NCI-H446 treated with DMSO at 0.1 percent for 48 hours (cell line): ENCODE results near the gene FOSL1.

ENCODE experiments used
- DNase-seq: peaks from one replicate; lab custom pipeline; 2025; lab: John Stamatoyannopoulos, UW

Gene FOSL1

DNA sequence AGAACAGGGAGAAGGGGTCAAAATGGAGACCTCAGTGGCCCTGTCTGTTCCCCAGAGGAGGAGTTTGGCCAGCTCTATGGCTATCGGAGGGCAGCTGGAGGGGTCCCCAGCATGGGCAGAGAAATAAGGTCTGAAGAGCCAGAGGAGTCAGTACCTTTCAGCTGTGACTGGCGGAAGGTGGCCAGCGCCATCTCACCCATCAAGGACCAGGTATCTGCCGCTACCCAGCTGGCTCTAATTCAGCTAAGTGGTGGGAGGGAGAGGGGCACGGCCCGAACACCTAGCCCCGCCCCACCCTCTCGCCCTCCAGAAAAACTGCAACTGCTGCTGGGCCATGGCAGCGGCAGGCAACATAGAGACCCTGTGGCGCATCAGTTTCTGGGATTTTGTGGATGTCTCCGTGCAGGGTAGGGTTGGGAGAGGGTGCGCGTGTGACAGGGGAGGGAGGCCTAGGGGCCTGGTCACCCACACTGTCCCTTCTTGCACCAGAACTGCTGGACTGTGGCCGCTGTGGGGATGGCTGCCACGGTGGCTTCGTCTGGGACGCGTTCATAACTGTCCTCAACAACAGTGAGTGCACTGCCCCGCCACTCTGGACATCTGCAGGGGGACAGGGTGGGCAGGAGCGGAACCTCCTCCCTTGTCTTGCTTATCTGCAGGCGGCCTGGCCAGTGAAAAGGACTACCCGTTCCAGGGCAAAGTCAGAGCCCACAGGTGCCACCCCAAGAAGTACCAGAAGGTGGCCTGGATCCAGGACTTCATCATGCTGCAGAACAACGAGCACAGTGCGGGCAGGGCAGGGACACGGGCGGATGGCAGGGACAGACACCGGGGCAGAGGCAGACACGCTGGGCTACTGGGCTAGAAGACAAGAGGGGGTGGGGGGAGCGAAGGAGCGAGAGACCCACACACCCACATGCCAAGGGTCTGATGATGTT is 17.8 kb downstream of the FOSL1 start:
- DNase-seq: no peak

DNA sequence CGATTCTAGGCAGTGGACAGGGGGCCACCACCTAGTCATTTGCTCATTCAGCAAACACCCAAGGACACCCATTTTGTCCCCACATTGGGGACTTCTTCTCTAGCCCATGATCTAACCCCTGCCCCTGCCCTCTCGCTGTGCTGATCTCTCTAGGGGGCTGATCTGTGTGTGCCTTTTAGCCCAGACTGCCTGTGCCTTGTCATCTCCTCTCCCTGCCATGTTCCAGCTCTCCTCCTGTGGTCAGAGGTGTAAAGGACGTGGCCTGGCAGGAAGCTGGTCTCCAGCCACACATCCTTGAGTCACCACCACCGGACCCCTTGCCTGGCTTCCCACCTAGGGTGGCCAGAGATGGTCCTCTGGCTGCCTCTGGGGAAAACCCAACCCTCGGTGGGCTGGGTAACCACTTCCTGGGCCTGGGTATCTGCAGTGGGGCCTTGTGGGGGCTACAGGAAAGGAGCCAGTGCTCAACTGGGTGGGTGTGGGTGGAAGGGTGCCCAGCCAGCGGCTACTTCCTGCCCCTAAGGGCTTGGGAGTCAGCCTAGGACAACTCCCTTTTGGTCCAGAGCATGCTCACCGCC is 19.3 kb downstream of the FOSL1 start:
- DNase-seq: no peak

DNA sequence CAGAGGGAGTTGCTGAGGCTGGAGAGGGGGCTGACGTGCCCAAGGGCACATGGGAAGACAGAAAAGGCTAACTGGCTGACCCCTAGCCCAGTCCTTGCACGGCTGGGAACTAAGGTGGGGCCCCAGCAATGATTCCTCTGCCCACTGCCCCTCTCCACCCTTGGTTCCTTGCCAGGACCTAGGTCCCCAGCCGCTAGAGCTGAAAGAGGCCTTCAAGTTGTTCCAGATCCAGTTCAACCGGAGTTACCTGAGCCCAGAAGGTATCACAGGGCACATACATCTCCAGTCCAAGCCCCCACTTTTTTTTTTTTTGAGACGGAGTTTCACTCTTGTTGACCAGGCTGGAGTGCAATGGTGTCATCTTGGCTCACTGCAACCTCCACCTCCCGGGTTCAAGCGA is 20.2 kb downstream of the FOSL1 start:
- no peak for DNase-seq

- no peak for DNase-seq
These were observed 20.6 kb downstream of the FOSL1 start, which contains the start of gene CTSW for GRCh38 chr11:65879617-65880016. TSS of gene CTSW (plus strand) at chr11:65879837. CDS start at chr11:65879855, 18 bp downstream.

DNA sequence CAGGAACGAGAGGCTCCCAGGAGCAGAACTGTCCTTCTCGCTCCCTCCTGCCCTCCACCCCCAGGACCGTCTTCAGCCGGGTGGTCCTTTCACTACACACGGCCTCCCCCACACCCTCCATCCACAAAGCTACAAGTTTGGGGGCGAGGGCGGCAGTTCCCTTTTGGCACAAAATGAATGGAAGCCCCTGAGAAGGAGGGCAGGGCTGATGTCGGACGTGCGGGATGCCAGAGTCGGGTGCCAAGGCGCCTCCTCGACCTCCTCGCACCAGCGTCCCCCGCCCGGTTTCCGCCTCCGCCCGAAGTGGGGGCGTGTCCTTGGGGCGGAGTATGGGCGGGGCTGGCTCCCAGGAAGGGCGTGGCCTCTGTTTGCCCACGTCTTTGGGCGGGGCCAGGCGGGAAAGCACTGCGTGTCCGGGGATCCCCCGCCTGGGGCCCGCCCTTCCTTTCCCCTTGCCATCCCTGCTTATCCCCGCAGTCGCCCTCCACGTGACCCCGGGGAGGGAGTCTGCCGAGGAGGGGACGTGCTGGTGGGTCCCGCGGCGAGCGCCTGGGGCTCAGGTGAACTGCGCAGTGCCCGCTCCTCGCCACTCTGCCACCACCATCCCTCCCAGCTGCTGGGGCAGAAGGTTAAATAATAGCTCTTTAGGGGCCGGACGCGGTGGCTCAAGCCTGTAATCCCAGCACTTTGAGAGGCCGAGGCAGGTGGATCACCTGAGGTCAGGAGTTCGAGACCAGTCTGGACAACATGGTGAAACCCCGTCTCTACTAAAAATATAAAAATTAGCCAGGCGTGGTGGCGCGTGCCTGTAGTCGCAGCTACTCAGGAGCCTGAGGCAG is 26.7 kb downstream of the FOSL1 start:
- peak; percentile 66 for DNase-seq

DNA sequence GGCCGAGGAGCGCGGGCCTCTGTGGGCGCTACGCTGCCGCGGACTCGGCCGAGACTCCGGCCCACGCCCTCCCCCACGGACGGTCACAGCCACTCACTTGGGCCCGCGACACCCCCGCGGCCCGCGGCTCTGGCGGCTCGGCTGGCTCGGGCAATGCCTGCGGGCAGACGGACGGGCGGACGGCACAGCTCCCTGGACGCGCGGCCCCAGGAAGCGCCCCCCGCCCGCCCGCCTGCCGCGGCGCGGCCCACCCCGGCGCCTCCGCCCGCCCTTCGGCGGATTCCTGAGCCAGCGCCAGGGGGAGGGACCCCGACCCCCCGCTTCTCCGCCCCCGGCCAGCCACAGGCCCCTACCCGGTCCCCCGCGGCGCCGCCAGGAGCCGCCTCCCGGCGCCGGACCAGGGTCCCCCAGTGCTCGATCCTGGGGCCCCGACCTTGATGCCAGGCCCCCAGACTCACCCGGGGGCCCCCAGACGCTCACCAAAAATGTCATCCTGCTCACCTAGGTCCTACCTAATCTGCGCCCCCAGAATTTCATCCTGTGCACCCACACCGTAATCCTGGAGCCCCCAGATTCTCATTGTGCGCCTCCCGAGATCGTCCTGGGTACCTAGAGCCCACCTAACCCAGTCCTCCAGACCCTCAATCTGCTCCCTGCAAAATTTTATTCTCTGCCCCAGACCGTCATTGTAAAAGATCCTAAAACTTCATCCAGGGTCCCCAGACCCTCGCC is 27.4 kb downstream of the FOSL1 start, which contains the start of gene EFEMP2:
EFEMP2 (minus strand) TSS at position 215 of the 732 bp plus-strand sequence. CDS start 446 bp downstream, outside the sequence.
- no peak for DNase-seq

- DNase-seq: no peak
These were observed 28.2 kb downstream of the FOSL1 start for GRCh38 chr11:65871811-65872548.

- no peak for DNase-seq
These were observed 29.2 kb downstream of the FOSL1 start for GRCh38 chr11:65870706-65871681.

- no peak for DNase-seq
These were observed 29.9 kb downstream of the FOSL1 start for GRCh38 chr11:65870307-65870658.

DNA sequence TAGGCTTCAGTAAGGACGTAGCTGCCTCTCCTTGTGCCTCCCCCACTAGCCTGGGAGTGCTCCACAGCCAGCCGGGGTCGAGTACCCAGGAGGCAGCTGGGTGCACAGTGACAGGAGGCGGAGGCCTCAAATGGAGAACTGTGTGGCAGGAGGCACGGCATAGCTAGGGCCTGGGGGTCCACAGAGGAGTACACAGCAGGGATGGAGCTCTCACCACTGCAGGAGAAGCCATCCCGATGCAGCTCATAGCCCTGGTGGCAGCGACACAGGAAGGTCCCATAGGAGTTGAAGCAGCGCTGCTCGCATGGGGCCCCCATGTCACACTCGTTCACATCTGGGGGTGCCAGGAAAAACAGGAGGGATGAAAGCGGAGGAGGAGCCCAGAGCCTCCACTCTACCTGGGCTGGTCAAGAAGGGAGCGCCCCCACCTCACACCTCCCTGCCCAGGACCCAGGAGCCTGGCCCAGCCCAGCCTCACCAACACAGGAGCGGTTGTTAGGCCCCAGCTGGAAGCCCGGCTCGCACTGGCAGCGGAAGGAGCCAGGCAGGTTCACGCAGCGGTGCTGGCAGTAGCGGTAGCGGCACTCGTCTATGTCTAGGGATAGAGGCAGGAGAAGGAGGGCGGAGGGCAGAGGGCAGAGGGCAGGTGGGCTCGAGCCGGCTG is 30.4 kb downstream of the FOSL1 start:
- no peak for DNase-seq

DNA sequence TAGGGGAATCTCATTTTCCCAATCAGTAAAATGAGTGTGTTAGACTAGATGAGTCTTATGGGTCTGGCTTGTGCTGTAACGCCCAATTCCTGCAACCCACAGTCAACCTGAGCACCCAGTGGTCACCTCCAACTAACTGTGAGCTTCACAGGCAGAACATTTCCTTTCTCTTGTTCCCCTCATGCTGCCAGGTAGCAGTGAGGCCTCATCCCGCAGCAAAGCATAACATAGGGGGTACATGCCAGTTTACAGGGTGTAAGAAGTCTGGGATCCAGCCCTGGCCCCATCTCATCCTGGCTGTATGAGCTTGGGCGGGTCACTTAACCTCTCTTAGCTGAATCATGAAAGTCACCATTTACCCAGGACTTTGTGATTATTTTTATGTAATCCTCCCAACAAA is 31.3 kb downstream of the FOSL1 start:
- DNase-seq: no peak

GRCh38 chr11:65868076-65868667 is 32.0 kb downstream of the FOSL1 start:
- DNase-seq: no peak

DNA sequence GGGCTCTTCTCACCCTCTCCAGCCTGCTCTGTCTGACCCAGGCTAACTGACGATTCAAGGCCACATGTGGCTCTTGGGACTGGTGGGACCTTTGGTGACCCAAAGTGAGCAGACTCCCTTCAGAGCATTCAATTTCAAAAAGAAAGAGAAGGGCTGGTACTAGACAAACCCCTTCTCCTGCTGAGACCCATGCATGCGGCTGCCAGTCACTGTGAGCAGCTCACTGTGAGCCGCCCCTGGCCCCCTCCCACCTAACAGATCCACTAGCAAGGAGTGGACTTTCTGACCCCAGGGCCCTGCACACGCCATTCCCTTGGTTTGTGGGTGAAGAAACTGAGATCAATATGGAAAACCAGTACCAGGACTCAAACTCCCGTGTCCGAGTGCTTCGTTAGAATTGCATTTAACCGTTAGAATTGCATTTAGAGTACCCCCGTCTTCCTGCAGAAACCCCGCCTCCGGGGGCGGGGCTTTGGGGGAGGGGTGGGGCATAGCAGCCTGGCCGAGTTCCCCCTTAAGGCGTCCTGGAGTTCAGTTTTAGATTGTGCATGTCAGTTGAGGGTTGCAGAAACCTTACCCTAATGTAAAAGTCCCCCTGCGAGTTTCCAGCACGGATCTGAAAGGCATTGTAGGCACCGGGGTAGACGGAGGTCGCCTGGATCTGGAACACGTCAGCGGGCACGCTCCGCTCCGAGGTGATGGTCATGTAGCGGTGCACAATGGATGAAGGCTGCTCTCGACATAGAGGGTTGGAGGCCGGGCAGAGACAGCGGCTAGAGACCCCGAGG is 32.7 kb downstream of the FOSL1 start:
- DNase-seq: no peak

- DNase-seq: no peak
These were observed 33.5 kb downstream of the FOSL1 start for GRCh38 chr11:65866509-65867283.

GRCh38 chr11:65865550-65866172 is 34.5 kb downstream of the FOSL1 start:
- DNase-seq: no peak

- DNase-seq: no peak
These were observed 35.3 kb downstream of the FOSL1 start for GRCh38 chr11:65864706-65865471.
